ENCODE measurements around the gene MLLT1.

MLLT1 gene

GRCh38 chr19:6220385-6221191, 59.2 kb downstream of the MLLT1 start:
- no peak for DNase-seq

GRCh38 chr19:6219586-6220290, 60.0 kb downstream of the MLLT1 start:
- no peak for DNase-seq

DNA sequence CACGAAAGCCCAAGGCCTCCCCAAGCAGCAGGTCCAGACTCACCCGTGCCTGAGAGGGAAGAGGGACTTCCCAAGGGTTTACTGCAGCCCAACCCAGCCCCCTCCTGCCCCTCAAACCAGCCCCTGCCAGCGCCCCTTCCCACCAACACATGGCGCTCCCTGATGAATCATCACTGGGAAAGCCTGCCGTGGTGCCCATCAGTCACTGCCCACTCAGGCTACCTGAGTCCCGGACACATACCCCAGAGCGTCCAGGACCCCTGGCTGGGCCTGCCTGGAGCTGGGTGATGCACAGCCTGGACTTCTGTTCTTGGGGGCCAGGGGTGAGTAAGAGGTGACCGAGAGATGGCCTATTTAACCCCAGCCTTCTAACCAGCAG, 60.6 kb downstream of the MLLT1 start:
- DNase-seq = no peak

DNA sequence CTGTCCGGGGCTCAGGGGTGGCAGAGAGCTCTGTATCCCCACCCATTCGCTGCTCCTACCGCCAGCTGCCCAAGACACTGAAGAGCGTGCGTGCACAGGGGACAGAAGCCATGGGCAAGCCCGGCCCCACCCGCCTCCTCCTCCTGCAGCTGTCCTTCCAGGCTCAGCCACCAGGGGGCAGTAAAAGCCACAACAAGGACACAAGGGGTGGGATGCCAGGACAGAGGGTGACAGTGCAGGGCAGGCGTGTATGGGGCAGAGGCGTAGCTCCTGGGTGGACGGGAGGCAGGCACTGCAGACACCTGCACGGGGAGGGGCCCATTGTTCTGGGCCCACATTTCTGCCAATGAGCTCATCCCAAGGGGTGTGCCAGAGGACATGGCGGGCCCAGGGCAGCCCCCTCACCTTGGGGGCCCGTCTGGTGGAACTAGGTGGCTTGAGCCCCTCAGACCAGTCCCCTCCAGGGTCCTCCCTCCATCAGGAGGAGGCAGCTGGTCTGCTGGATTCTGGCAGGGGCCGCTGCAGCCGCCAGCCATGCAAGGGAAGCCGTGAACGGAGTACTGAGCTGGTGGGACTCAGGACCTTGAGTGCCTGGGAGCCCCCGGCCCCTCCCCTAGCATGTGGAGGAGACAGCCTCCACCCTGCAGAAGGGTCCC, 61.2 kb downstream of the MLLT1 start:
- no peak for DNase-seq

DNA sequence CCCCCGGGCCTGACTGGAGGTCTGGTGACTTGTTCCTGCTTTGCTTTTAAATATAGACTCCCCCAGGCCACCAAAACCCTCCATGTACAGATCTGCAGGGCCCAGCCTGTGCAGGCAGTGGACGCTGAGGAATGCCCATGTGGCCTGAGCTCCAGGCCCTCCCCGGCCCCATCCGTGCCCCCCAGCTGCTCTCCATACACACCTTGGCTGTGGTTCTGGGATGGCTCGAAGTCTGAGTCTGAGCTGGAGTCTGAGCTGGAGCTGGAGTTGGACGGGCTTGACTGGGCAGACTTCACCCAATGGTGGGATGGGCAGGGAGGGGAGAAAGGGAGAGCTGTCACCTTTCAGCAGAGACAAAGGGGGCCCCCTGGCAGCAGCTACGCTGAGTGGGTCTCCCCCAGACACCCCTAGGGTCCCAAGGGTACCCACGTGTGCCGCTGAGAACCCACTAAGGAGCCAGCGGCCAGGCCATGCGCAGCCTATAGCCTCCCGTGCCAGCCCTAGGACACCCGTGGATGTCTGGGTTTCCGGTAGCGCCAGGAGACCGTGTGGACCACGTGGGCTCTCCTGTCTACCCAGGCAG, 61.9 kb downstream of the MLLT1 start:
- no peak for DNase-seq

GRCh38 chr19:6216996-6217751, 62.6 kb downstream of the MLLT1 start:
- DNase-seq = peak; percentile 41

DNA sequence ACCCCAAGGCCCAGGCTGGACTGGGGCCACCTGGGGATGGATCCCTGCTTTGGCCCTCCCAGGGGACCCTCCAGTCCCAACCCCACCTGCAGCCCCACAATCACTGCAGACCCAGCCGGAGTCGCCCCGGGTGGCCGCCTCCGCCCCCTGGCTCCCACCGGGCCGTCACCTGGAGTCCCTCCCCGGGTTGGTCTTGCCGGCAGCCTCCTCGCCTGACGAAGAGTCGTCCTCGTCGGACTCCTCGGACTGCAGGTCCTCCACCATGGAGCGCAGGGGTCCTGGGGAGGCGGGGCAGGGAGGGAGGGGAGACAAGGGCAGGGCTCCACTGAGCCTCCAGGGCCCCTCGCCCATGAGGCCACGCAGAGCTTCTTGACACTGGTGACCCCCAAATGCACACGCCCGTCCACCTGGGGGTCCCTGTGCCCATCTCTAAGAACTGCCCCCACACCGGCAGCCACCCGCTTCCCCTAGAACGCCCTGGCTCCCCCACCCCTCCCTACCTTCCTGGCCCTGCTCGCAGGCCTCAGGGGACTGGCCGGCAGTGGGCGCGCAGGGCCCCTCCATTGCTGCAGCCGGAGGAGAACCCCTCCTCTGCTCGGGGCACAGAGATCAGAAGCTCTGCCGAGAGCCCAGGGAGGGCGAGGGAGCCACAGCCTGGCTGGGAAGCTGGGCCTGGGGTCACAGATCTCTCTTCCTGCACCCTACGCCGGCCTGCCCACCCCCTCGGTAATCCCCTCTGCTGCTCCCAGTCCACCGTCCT, 63.4 kb downstream of the MLLT1 start:
- no peak for DNase-seq

DNA sequence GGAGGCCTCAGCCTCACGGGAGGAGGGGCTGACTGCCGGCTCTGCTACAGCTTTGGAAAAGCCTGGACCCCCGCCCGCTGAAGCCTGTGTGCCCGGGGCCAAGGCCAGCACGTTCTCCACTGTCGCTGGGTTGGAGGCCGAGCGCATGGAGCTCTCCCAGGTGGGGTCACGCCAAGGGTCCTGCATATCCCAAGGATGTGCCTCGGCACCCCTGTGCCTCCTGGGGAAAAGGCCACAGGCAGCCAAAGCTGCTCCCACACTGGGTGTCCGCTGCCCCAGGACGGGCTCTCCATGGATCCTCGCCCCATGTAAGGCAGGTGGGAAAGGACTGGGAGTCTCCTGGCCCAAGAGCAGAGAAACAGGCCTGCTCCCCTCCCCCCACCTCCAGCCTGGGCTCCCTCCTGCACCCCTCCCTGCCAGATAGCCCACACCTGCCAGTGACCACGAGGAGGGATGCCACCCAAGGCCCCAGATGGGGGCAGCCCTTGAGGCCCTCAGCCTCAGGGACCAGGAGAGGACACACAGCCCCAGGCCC, 64.0 kb downstream of the MLLT1 start:
- DNase-seq = no peak

DNA sequence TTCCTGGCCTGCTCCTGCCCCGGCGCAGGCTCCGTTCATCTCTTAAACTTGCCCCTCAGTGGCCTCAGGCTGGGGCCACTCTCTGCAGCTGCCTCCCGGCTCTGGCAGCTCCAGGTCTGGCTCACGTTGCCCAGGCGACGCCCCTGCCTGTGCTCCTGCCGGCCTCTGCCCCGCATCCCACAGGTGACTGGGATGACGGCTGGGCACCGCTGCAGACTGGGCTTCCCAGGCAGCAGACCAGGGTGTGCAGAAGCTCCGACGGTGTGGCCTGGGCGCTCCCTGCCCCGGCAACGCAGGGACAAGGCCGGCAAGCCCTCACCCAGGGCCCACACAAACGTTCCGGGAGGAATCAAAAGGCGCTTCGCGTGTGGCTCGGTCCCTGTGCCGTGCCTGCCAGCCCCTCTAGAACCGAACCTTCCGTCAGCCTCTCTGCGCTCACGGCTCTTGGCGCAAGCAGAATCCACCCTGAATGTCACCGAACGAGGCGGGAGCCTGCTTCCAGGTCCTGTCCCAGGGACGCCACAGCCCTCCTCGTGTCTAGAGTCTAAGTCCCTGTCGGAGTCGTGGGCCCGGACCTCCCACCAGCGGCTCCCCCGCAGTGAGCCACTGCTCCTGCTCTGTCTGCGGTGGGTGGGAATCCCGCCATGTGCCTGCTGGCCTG, 64.8 kb downstream of the MLLT1 start:
- DNase-seq = no peak

- DNase-seq = no peak
These were observed 65.8 kb downstream of the MLLT1 start for GRCh38 chr19:6213696-6214641.

DNA sequence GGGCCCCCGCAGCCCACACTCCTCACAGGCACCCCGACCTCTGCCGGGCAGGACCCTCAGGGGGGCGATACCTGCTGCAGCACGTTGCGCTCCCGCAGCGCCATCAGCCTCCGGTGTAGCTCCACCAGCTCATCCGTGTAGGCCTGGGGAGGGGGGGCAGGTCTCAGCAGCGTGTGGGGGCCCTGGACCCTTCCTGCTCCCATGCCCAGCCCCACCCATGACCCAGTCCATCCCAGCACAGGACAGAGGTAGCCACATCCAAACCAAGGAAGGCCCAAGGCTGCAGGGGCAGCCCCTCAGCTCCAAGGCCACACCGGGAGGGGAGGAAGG, 66.5 kb downstream of the MLLT1 start:
- no peak for DNase-seq

DNA sequence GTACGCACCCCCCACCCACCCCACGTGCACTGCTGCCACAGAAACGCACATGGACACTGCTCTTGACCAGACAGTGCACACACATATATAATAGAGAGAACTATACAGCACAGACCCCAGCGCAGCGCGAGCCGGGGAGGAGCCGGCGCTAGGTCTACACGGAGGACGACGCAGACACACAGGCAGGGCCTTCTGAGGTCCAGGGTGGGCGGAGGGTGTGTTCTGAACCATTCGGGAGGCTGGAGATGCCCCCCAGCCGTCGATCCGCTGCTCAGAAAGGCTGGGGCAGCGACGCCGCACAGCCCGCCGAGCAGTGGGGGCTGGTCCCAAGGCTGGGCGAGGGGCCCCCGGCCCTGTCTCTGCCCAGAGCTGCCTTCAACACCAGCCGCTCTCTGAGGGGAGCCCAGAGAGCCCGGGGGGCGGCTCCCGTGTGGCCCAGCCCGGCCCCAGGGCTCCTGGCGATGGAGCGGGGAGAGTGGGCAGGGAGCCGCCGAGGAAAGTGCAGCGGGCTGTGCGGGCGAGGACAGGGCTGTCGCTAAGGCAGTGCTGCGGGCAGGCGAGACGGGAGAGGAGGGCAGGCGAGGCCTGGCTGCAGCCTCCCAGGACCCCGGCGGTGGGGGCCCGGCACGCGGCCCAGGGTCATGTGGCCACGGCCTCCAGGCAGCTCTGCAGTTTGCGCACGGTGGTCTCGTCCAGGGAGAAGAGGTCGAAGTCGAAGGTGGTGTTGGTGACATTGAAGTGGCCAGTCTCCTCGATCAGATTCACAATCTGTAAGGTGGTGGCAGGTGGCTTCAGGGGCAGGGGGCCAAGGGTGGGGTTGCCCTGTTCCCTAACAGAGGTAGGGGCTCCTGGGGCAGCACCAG, 67.1 kb downstream of the MLLT1 start:
- DNase-seq = no peak

GRCh38 chr19:6211632-6212402, 68.0 kb downstream of the MLLT1 start:
- DNase-seq = no peak

DNA sequence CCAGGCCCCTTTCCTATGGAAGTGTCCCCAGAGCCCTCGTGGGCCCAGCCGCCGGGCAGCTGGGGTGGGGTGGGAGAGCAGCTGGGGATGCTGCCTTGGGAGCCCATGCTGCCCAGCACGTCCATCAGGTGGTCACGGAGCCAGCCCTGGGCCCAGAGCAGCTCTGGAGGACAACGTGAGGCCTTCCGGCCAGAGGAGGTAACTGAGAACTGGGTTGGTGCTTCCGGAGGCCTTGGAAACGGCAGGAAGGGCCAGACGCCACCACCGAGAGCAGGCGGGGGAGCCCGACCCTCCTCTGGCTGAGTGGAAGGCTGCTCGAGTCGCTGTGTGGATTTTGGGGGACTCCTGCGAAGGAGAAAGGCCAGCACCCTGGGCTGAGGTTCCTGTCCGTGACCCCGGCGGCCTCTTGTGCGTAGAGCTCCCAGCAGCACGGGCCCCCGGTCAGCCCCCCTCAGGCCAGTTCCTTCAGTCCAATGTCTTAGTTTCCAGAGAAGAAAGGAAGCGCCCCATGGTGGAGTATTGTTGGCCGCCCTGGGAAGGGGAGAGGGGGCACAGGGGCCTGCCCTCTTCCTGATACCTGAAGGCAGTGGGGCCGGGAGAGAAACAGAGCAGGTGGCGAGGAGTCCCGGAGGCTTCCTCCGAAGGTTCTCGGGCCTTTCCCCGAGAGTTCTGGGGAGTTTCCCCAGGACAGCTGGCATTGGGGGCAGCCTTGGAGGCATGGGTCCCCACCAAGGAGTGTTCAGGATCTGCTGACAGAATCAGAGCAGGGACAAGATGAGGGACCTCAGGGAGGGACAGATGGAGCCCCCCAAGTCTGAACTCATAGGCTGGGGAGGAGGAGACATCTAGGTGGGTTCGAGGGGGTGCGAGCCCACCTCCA, 68.8 kb downstream of the MLLT1 start:
- no peak for DNase-seq

DNA sequence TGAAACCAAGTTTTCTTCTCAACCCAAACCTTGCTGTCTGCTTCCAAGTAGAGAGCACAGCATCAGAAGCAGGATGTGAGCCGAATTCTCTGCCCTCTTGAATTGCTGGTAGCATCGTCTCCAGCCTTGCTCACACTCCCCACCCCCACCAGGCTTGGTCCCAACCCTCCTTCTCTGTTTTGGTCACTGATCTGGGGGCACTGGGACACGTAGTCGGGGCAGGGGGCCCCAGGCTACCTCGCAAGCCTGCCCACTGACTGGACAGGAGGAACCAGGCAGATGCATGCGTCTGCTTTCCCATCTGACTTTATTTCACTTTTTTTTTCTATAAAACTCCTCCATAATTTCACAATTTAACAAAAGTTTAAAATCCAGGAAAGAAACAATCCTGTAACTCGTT, 69.7 kb downstream of the MLLT1 start:
- no peak for DNase-seq

DNA sequence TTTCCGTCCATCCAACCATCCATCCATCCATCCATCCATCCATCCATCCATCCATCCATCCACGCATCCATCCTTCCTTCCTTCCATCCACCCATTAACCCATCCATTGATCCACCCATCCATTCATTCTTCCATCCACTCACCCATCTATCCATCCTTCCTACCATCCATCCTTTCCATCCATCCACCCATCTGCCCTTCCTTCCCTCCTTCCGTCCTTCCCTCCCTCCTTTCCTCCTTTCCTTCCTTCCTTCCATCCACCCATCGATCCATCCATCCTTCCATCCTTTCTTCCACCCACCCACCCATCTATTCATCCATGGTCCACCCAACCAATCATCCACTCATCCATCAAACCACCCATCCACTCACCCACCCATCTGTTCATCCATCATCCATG, 70.1 kb downstream of the MLLT1 start:
- no peak for DNase-seq

DNA sequence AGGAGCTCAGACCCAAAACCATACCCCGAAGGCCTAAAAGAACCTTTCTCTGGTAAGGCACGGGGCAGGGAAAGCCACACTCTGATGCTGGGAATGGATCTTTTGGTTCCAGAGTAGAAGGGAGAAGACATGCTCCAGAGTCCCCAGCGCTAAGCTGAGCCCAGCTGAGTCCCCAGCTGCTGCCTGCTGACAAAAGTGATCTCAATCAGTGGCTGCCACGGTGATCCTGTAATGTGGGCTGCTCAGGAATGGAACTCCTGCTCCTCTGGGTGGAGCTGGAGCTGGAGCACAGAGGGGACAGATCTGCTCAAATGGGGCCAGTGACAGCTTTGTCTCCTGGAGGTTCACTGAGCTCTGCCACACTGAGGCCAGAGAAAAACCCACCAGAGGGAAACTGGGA, 70.5 kb downstream of the MLLT1 start:
- DNase-seq = no peak

Data from NCI-H1417 treated with DMSO at 0.1 percent for 48 hours (cell line).